Measurements from ENCODE around the gene DPP9.

The DPP9 gene

GRCh38 chr19:4657262-4657661 lies 66.4 kb downstream of the DPP9 start:
- no peak for DNase-seq (ENCODE audit: low read depth, low spot score)

GRCh38 chr19:4656102-4656501 lies 67.5 kb downstream of the DPP9 start:
- no peak for DNase-seq (ENCODE audit: low read depth, low spot score)

GRCh38 chr19:4654437-4655361 lies 68.9 kb downstream of the DPP9 start:
- DNase-seq (ENCODE audit: low read depth, low spot score): no peak

- DNase-seq (ENCODE audit: low read depth, low spot score): no peak
Measured at GRCh38 chr19:4653793-4654436, 69.7 kb downstream of the DPP9 start.

- no peak for DNase-seq (ENCODE audit: low read depth, low spot score)
Measured at GRCh38 chr19:4652075-4652474, 71.6 kb downstream of the DPP9 start.

GRCh38 chr19:4650159-4650558 lies 73.5 kb downstream of the DPP9 start:
- DNase-seq (ENCODE audit: low read depth, low spot score): no peak

- no peak for DNase-seq (ENCODE audit: low read depth, low spot score)
Measured at GRCh38 chr19:4649392-4650047, 74.1 kb downstream of the DPP9 start.

GRCh38 chr19:4647676-4648644 lies 75.7 kb downstream of the DPP9 start:
- DNase-seq (ENCODE audit: low read depth, low spot score): no peak

GRCh38 chr19:4645718-4646117 lies 77.9 kb downstream of the DPP9 start:
- DNase-seq (ENCODE audit: low read depth, low spot score): no peak

- DNase-seq (ENCODE audit: low read depth, low spot score): no peak
Measured at GRCh38 chr19:4642625-4643024, 81.0 kb downstream of the DPP9 start.

- no peak for DNase-seq (ENCODE audit: low read depth, low spot score)
Measured at GRCh38 chr19:4641132-4641531, 82.5 kb downstream of the DPP9 start.

- no peak for DNase-seq (ENCODE audit: low read depth, low spot score)
Measured at GRCh38 chr19:4640247-4641000, 83.2 kb downstream of the DPP9 start.

- DNase-seq (ENCODE audit: low read depth, low spot score): no peak
Measured at GRCh38 chr19:4639531-4640246, 84.0 kb downstream of the DPP9 start.

GRCh38 chr19:4638828-4639530 lies 84.7 kb downstream of the DPP9 start, which contains the start of gene TNFAIP8L1:
Gene TNFAIP8L1, plus strand, starts transcription at chr19:4639516. Its CDS starts 12,354 bp downstream, at chr19:4651870.
- peak; percentile 99 for DNase-seq (ENCODE audit: low read depth, low spot score)

- DNase-seq (ENCODE audit: low read depth, low spot score): no peak
Measured at GRCh38 chr19:4638317-4638716, 85.3 kb downstream of the DPP9 start.

- no peak for DNase-seq (ENCODE audit: low read depth, low spot score)
Measured at GRCh38 chr19:4636761-4637160, 86.9 kb downstream of the DPP9 start.

GRCh38 chr19:4636151-4636717 lies 87.4 kb downstream of the DPP9 start:
- DNase-seq (ENCODE audit: low read depth, low spot score): peak; percentile 57

GRCh38 chr19:4635754-4636116 lies 87.9 kb downstream of the DPP9 start:
- no peak for DNase-seq (ENCODE audit: low read depth, low spot score)

Data from activated CD4-positive, CD25-positive, alpha-beta regulatory T cell treated with anti-CD3 and anti-CD28 coated beads, Interleukin-2, amount 50 U/mL, for 16 hours (primary cell).